ENCODE results near the gene CRYAA. TPM values are rescaled to one million over a fixed set of nuclear protein-coding genes. Genes with fewer than 3 reads are reported as not detected.
A peak's percentile ranks its signal among the peaks of the same experiment; 100 is the strongest.
"Not testable (repeated sequence)": the region's sequence is repeated elsewhere in the genome, so short reads cannot be mapped to it uniquely, and the experiment has no call there.

Gene CRYAA
- total and polyA plus RNA-seq, 12 donors, result not detected

GRCh38 chr21:43177043-43177906, 8.5 kb downstream of the CRYAA start:
- intact Hi-C loops (cut with DNase I); H3K9me3 ChIP-seq (replicated peaks in 1 of 3); H3K36me3 ChIP-seq (replicated peaks in 1 of 2); DNase-seq; H3K4me1 ChIP-seq (replicated peaks in 1 of 2); H3K27ac ChIP-seq; H3K27me3 ChIP-seq; H3K4me3 ChIP-seq: not testable (repeated sequence)
- no CpG with 5 or more reads among the region's 20 CpGs for WGBS, 4 donors

- H3K36me3 ChIP-seq (replicated peaks in 1 of 2); H3K4me1 ChIP-seq (replicated peaks in 1 of 2); DNase-seq; H3K27me3 ChIP-seq; H3K4me3 ChIP-seq; H3K9me3 ChIP-seq (replicated peaks in 1 of 3); intact Hi-C loops (cut with DNase I); H3K27ac ChIP-seq: not testable (repeated sequence)
- no CpG with 5 or more reads among the region's 22 CpGs for WGBS, 4 donors
Measured at GRCh38 chr21:43178175-43178826, 9.5 kb downstream of the CRYAA start.

- H3K4me1 ChIP-seq (replicated peaks in 1 of 2); H3K27ac ChIP-seq; intact Hi-C loops (cut with DNase I); DNase-seq; H3K27me3 ChIP-seq; H3K4me3 ChIP-seq; H3K9me3 ChIP-seq (replicated peaks in 1 of 3); H3K36me3 ChIP-seq (replicated peaks in 1 of 2): not testable (repeated sequence)
- WGBS, 4 donors, result no CpG with 5 or more reads among the region's 15 CpGs
Measured at GRCh38 chr21:43181033-43181432, 12.2 kb downstream of the CRYAA start.

GRCh38 chr21:43187268-43187667, 18.5 kb downstream of the CRYAA start:
- 33 to 83% (median 60%) methylated on average over 1 of the region's 7 CpGs; no CpG with 5 or more reads in 1 of the 4 donors for WGBS, 4 donors
- H3K27ac ChIP-seq; intact Hi-C loops (cut with DNase I): not testable (repeated sequence)

GRCh38 chr21:43187715-43188114, 18.9 kb downstream of the CRYAA start:
- no peaks in the 10 kb centered on the region for H3K27me3 ChIP-seq
- H3K4me1 ChIP-seq (replicated peaks in 1 of 2), result no peaks in the 10 kb centered on the region
- no peaks in the 10 kb centered on the region for H3K36me3 ChIP-seq (replicated peaks in 1 of 2)
- WGBS, 4 donors, result 79 to 88% (median 85%) methylated on average over 4 of the region's 4 CpGs
- intact Hi-C loops (cut with DNase I), result no loop called here
- no peaks in the 10 kb centered on the region for H3K9me3 ChIP-seq (replicated peaks in 1 of 3)
- H3K27ac ChIP-seq, result no peak overlapping the region
- DNase-seq, result peak in 1 of 7 donors; percentile 8
- TF ChIP-seq CTCF (IDR thresholded peaks at IDR 0.05) (no peak), POLR2A (IDR thresholded peaks at IDR 0.05) (no peak)
- H3K4me3 ChIP-seq, result no peak overlapping the region

More at GRCh38 chr21:43187268-43187667, 18.5 kb downstream of the CRYAA start:
- not testable (repeated sequence) for H3K4me1 ChIP-seq (replicated peaks in 1 of 2); H3K36me3 ChIP-seq (replicated peaks in 1 of 2); DNase-seq; H3K9me3 ChIP-seq (replicated peaks in 1 of 3); H3K27me3 ChIP-seq; H3K4me3 ChIP-seq

GRCh38 chr21:43188181-43188580, 19.4 kb downstream of the CRYAA start:
- Histone ChIP-seq H3K4me3 (no peak overlapping the region), H3K36me3 (replicated peaks in 1 of 2) (no peaks in the 10 kb centered on the region), H3K27me3 (no peaks in the 10 kb centered on the region), H3K27ac (no peak overlapping the region), H3K4me1 (replicated peaks in 1 of 2) (no peaks in the 10 kb centered on the region), H3K9me3 (replicated peaks in 1 of 3) (no peaks in the 10 kb centered on the region)
- WGBS, 4 donors, result 87 to 95% (median 92%) methylated on average over 8 of the region's 8 CpGs
- no peak for TF ChIP-seq POLR2A (IDR thresholded peaks at IDR 0.05)
- no peak for TF ChIP-seq CTCF (IDR thresholded peaks at IDR 0.05)
- intact Hi-C loops (cut with DNase I), result no loop called here
- peak in 2 of 7 donors; percentile 6 to 9 for DNase-seq

Data from adrenal gland (tissue), 12 donors.